Epidermal melanocyte (primary cell): ENCODE results near the gene TUSC2.
"Not testable (repeated sequence)": the region's sequence is repeated elsewhere in the genome, so short reads cannot be mapped to it uniquely, and the experiment has no call there.

Experiments
- DNase-seq: peaks from one replicate; pipeline ENCODE4 v3.0.0; 2011; ENCODE audit warnings: low spot score; ENCODE audit not compliant: insufficient read length

TUSC2 gene

DNA sequence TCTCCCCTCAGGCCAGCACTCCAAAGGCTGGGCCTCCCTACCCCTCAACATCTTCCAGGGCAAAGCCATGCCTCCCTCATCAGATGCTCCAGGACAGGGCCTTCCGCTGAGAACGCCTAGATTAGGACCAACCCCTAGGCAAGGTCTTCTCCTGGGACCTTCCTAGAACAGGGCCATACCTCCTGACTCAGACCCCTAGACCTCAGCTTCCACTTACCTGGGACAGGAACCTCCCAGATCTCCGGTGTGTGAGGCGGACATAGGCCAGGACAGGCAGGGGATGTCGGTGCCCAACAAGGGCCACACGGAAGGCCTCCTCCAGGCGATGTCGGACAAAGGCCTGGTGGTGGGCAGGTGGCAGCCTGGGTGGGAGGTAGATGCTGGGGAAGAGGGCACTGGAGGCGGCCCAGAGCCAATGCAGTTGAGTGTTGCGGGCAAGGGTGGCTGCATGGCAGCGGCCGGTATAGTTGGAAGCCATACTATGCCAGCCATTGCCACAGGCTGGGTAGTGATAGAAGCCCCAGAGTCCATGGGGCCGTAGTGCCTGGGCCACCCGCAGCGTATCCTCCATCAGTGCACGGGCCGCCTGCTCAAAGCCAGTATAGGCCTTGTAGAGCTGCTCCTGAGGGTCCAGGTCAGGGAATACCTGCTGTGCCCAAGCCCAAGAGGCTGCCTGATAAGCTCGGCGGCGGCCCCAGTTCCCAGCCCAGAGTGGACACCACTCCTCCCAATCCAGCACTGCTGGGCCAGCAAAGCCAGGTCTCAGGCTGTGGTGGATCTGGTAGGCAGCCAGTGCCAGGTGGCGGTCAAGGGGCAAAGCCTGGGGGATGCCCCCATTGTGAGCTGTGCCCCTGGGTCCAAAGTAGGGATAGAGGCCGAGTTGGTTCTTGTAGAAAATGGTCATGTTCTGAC, 33.3 kb downstream of the TUSC2 start:
- no peak for DNase-seq

DNA sequence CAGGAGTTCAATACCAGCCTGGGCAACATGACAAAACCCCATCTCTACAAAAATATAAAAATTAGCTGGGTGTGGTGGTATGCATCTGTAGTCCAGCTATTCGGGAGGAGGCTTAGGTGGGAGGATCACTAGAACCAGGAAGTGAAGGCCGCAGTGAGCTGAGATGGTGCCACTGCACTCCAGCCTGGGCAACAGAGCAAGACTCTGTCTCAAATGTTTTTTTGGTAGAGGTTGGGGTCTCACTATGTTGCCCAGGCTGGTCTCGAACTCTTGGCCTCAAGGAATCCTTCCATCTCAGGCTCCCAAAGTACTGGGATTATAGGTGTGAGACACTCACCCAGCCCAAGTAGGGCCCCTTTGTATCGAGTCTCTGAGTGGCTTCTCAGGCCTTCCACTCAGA, 33.9 kb downstream of the TUSC2 start:
- DNase-seq: no peak

DNA sequence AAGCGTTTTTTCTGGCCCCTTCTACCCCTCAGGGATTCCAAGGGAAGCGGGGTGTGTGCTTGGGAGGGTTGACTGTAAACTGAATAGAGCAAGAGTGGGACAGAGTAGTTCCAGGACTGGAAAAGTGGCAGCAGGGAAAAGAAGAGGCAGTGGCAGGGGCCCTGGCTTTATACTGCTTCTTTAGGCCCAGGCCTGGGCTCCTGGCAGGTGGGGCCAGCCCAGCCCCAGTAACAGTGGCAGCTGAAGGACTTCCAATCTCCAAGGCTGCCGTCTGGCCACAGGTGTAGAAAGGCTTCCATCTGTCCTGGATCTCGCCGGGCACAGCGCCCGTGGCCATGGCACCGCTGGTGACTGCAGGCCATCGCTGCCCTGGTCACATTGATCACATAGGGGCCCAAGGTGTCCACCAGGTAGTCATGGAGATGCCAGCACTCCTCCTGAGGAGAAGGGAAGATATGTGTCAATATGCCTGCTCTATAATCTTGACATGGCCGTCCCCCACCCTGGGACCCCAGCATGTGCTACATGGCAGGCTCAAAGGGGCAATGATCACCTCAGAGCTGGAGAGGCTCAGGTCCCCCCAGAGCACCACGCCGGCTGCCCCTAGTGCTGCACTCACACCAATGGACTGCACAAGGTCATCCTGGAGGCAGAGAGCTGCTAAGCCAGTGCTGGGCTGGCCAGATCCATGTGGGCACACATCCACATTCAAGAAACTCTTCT, 34.8 kb downstream of the TUSC2 start:
- no peak for DNase-seq

DNA sequence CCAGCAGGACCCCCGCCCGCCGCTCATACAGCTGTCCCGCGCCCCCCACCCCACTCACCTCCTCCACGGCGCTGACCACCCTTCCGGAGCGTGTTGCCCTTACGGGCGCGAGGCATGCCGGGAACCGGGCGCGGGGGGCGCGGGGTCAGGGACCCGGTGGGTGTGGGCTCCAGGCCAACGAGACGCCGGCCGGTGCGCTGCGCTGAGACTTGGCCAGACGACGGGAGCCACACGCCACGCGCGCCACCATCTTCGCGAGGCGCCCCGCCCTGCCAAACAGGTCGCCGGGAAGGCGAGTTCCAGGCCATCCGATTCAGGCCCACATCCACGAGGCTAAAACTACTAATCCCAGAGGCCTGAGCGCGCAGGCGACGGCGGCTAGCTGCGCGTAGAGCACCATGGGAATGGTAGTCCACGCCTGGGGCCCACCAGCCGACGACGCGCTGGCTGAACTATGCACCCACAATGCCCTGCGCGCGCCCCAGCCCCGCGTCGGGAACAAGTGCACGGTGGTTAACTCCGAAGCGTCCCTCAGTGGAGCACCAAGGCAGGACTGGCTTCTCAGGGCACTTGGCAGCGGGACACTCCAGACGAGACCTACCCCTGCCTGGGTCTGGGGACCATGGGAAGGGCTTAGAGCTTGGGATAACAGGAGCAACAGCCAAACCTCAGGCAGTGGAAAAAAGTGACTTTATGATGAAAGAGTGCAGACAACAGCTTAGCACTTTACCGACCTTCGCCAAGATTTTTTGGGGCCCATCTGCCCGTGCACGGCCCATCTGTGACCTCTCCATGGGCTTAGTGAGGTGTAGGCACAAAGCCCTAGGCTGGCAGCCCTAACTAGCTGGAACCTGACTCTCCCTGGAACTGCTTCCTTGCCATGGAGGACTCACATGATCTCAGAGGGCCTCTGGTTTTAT, 35.6 kb downstream of the TUSC2 start, which contains the start of gene IFRD2:
TSS of gene IFRD2 (minus strand) at position 271 of the 920 bp plus-strand sequence. CDS start at position 116, 155 bp downstream.
- DNase-seq: peak; percentile 90

DNA sequence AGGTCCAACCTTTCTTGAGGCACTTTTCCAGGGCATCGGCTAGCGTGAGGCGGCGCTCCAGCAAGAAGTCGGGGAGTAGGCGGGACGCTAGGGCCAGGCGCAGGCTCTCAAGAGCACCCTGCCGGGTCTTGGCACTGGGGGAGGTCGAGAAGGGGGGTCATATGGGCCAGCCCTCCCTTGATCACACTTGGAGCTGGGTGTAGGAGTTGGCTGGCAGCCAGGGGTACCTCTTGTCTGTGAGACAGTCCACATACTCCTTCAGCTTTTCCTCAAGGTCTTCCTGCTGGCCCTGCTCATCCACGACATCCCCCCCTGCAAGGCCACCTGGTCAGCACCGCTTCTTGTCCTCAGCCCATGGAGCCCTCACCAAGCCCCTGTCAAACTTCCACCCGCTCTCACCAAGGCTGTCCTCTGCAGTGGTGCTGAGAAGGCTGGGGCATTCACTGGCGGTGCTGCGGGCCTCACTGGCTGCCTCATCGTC, 37.8 kb downstream of the TUSC2 start:
- no peak for DNase-seq

DNA sequence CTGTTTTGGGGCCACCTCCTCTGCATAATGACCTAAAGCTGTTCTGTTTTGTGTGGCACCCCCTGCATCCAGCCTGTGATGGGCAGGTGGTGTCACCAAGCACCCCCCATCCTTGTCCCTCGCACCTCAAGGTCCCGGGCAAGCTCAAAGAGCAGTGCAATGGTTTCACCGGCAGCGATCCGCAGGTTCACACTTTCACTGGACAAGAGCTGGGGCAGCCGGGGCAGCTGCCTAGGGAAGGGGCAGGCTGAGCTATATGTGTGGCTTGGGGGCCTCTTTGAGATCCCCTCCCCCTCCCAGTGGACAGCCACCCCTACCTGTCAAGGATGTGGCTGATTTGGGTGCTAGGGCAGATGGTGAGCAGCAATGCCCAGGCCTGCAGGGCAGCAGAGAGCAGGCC, 38.9 kb downstream of the TUSC2 start:
- no peak for DNase-seq

DNA sequence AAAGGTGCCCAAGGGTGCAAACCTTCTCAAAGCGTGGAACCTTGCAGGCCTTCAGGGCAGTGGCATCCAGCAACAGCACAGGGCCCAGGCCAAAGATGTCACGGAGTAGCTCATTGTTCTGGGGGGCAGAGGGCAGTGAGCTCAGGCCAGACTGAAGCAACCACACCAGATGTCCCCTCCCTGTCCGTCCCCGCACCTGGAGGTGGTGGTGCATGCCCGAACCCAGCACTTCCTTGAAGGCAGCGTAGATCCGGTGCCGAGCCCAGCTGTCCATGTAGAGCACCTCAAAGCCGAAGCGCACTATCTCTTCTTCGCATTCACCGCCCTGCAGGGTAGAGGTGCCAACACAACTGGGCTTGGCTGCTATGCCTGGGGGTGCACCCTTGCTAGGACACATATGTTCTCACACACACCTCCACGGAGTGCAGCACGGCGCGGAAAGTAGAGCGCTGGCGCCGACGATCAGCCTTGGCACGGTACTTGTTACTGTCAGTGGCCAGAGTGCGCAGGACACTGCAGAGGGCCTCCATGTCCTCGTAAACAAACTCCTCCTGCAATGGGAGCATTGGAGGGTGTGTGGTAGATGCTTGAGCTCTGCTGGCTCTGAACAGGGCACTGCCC, 39.5 kb downstream of the TUSC2 start:
- DNase-seq: no peak

DNA sequence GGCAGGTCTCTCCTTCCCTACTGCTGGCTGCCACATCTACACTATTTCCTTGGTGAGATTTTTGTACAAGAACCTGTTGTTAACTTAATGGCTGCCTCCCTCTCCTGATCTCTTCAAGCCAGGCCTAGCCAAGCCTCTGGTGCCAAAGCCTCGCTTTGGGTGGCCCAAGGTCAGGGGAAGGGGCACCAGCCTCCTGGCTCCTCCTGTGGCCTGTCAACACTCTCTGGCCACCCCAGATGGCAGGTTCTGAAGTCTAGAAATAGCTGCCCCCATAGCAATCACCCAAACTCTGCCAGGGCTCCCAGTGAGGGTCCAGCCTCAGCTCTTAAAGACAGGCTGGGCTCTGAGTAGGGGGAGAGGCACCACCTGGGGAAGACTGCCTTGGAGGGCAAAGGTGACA, 40.8 kb downstream of the TUSC2 start:
- no peak for DNase-seq

DNA sequence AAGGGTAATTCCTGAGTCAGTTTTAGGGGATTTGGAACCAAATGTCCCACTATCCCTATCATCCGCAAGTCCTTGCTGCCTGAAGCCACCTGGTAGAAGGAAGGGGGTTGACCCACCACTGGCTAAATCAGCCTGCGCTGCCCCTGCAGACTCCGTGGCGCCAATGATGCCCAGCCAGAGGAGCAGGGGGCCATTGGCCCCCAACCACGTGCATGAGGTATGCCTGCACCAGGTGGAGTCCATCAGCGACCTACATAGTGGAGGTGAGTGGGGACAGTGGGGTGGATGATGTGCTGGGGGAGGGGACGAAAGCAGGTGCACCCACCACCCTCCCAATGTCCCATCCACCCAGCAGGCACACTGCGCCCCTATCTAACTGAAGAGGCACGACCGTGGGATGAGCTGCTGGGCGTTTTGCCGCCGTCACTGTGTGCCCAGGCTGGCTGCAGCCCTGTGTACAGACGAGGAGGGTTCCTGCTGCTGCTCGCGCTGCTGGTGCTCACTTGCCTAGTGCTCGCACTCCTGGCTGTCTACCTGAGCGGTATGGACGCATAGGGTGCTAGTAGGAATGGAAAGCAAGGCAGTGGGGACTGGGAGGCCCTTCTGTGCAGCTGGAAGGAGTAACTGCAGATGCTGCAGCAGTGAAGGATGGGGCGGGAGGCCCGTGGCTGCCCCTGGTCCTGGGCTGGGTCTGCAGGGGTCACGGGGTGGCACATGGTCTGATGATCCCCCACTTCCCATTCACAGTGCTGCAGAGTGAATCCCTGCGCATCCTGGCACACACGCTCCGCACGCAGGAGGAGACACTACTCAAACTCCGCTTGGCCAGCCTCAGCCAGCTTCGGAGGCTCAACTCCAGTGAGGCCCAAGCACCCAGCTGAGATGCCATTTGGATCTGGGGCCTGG, 41.4 kb downstream of the TUSC2 start:
- DNase-seq: no peak

DNA sequence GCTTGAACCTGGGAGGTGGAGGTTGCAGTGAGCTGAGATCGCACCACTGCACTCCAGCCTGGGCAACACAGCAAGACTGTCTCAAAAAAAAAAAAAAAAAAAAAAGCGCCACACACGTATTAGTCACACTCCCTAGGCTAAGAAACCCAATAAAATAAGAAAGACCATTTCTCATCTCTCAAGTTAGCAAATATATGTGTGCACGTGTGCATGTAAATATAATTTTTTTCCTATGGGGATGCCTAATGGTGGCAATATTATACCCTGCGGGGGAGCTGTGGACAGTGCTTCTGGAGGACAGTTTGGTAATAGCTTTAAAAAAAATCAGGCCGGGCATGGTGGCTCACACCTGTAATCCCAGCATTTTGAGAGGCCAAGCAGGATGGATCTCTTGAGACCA, 43.9 kb downstream of the TUSC2 start:
- not testable (repeated sequence) for DNase-seq

DNA sequence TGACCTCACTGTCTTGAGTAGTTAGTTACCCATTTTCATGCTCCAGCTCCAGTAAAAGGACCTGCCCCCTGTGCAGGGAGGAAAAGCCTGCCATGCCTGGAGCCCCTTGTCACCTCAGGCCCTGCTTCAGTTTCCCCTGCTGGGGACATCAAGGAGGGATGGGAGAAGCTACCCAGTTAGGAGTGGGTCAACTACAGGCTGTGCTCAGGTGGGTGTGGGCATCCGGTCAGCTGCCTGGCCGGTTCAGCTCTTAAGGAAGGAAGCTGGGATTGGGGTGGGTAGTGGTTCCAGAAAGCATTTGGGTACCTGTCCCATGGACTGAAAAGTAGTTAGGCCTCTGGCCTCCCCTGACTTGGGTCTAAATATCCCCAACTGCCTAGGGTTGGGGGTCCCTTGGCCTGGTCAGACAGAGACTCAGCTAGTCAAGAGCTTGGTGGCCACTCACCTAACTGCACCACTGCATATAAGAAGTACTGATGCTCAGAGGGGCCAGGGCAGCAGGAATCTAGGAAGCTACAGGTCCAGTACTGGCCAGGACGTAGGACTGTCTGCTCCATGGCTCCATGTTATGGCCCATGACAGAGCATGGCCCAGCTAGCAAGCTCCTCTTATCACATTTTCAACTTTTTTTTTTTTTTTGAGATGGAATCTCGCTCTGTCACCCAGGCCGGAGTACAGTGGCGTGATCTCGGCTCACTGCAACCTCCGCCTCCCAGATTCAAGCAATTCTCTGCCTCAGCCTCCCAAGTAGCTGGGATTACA, 48.6 kb downstream of the TUSC2 start:
- DNase-seq: no peak

DNA sequence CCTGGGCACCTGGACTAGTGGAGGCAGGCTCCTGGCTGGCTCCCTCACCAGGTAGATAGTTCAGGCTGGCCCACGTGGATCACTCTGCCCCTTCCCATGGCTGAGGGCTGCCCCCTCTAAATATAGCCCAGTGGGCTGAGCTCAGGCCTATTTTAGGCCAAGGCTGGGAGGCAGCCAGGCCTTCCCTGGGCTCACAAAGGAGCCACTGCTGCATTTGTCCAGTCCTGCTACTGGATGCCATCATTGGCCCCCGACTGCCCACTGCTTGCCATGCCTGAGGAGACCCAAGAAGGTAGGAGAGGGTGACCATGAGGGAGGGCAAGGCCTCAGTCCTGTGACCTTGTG, 49.2 kb downstream of the TUSC2 start, which contains the start of gene LSMEM2:
TSS of gene LSMEM2 (plus strand) at position 208 of the 345 bp plus-strand sequence. CDS start at position 235, 27 bp downstream.
- DNase-seq: no peak

DNA sequence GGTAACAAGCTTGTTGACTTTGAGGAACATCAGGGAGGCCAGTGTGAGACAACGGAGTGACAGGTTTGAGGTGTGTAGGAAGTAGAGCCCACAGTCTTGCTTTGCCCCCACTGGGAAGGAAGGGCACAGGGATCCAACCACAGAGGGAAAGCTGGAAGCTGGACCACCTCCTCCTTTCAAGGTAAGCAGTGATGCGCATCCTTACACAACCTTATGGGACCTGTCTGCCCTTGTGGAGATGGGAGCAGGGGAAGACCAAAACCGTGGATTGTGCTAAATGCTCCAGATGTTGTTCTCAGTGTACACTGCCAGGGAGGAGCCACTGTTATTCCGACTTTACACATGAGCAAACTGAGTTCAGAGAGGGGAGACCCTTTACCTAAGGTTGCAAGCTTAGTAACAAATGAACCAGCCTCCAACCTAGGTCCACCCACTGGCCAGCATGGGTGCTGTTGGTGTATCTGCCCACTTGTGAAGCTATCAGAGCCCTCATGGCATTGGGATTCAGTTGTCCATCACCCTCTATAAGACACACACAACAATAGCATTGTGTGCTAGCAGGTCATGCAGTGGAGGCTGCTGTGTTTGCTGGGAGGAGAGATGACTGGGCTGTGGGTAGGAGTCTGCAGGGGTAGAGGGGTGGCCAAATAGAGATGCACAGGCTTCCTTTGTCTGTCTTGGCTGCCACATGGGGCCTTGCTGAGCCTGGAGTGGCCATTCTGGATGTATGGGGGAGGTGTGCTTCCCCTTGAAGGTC, 49.7 kb downstream of the TUSC2 start:
- DNase-seq: no peak

DNA sequence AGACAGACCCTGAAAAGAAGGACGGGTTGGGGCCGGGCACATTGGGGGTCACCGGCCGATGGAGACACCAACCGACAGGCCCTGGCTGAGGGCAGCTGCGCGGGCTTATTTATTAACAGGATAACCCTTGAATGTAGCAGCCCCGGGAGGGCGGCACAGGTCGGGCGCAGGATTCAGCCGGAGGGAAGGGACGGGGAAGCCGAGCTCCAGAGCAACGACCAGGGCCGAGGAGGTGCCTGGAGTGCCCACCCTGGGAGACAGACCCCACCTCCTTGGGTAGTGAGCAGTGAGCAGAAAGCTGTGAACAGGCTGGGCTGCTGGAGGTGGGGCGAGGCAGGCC, 51.3 kb downstream of the TUSC2 start:
- no peak for DNase-seq

DNA sequence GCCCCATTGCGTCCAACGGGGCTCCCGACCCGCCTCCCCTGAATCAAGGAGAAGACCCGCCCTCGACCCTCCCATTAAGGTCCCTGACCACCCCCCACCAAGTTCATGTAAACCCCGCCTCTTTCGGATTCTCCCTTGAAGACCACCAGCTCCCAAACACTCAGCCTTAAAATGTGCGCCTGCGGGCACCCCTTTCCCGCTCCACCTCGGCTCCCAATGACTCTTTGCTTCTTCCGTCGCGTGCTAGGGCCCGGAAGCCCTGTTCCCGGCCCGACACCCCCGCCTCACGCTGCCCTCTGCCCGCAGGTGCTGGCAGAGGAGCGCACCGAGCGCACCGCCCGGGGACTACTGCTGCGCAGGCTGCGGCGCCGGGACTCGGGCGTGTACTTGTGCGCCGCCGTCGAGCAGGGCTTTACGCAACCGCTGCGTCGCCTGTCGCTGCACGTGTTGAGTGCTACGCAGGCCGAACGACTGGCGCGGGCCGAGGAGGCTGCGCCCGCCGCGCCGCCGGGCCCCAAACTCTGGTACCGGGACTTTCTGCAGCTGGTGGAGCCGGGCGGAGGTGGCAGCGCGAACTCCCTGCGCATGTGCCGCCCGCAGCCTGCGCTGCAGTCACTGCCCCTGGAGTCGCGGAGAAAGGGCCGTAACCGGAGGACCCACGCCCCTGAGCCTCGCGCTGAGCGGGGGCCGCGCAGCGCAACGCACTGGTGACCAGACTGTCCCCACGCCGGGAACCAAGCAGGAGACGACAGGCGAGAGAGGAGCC, 51.8 kb downstream of the TUSC2 start:
- no peak for DNase-seq

DNA sequence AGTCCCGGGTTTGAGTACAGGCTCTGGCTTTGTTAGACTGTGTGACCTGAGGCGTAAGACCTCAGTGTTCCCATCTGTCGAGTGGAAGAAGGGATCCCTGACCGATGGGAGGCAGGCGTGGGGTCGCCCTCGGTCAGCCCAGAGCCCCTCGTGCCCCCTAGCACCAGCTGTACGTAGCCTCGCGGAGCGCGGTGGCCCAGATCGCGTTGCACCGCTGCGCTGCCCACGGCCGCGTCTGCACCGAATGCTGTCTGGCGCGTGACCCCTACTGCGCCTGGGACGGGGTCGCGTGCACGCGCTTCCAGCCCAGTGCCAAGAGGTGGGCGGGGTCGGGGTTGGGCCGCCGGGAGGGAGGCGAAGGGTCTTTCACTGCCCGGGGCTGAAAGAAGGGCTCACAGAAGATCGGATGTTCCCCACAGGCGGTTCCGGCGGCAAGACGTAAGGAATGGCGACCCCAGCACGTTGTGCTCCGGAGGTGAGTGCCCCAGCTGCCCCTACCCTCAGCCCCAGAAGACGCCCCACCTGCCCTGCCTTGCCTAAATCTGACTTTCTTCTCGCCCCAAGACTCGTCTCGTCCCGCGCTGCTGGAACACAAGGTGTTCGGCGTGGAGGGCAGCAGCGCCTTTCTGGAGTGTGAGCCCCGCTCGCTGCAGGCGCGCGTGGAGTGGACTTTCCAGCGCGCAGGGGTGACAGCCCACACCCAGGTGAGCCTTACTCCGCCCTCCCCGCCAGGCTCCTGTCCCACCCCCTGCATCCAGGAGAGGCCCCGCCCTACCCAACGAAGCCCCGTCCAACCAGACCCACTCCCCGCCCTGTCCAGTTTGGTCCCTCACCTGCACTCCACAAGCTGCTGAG, 52.7 kb downstream of the TUSC2 start:
- no peak for DNase-seq
